Colonic mucosa (tissue), 4 donors: Measurements from ENCODE around the gene SPATA17. TPM values are rescaled to one million over a fixed set of nuclear protein-coding genes. Genes with fewer than 3 reads are reported as not detected.
A peak's percentile ranks its signal among the peaks of the same experiment; 100 is the strongest.
"Not testable (repeated sequence)": the region's sequence is repeated elsewhere in the genome, so short reads cannot be mapped to it uniquely, and the experiment has no call there.

Source experiments
- DNase-seq: peaks from one replicate; pipeline ENCODE4 v3.0.0-alpha.2; 2020
- H3K27ac ChIP-seq: fragments of 200-600 bp; one replicate; pipeline ENCODE4 v1.8.0; 2021
- H3K27me3 ChIP-seq: fragments of 200-600 bp; one replicate; pipeline ENCODE4 v1.8.0; 2021
- H3K36me3 ChIP-seq: fragments of 200-600 bp; one replicate; pipeline ENCODE4 v1.8.0; 2021
- H3K4me1 ChIP-seq: fragments of 200-600 bp; one replicate; pipeline ENCODE4 v1.8.0; 2021; ENCODE audit warnings: mild to moderate bottlenecking
- H3K4me3 ChIP-seq: fragments of 200-600 bp; one replicate; pipeline ENCODE4 v1.8.0; 2021
- H3K9ac ChIP-seq, 2 donors: one replicate each; pipeline ENCODE4 v1.7.0; 2013; ENCODE audit warnings: control low read depth in 2 of 2, low read depth in 2 of 2, low read length in 2 of 2
- H3K9me3 ChIP-seq: fragments of 200-600 bp; one replicate; pipeline ENCODE4 v1.8.0; 2021
- intact Hi-C: fragments of 100-400 bp; cut with DNase I; formaldehyde crosslinking; loops from one replicate; pipeline ENCODE4 v1.14.1; 2022
- total RNA-seq, 2 donors: library from RNA; stranded (reverse); fragmentation: NEBNext Ultra II Directional in 1 of 2; extraction: Animal tissue kit (Norgen Biotek cat#: 25700) in 1 of 2; gene quantifications; one replicate each; pipeline ENCODE4 v1.2.1, GENCODE V29; 2021
- TF ChIP-seq, protein P1 (sequence below): fragments of 200-600 bp; IDR thresholded peaks from one replicate; pipeline ENCODE4 v1.8.0; 2022; ENCODE audit warnings: antibody characterized with exemption, mild to moderate bottlenecking
- donor health status: healthy.
- donor health status: DM: no; HTN: no; CAD: no.
- donor health status: DM: no; HTN: no; CAD: no.

SPATA17 gene, protein sequence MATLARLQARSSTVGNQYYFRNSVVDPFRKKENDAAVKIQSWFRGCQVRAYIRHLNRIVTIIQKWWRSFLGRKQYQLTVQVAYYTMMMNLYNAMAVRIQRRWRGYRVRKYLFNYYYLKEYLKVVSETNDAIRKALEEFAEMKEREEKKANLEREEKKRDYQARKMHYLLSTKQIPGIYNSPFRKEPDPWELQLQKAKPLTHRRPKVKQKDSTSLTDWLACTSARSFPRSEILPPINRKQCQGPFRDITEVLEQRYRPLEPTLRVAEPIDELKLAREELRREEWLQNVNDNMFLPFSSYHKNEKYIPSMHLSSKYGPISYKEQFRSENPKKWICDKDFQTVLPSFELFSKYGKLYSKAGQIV
- 1 to 10 TPM in 1 of 2 donors, under 1 TPM in 1; 0.45 to 1.1 TPM for total RNA-seq

DNA sequence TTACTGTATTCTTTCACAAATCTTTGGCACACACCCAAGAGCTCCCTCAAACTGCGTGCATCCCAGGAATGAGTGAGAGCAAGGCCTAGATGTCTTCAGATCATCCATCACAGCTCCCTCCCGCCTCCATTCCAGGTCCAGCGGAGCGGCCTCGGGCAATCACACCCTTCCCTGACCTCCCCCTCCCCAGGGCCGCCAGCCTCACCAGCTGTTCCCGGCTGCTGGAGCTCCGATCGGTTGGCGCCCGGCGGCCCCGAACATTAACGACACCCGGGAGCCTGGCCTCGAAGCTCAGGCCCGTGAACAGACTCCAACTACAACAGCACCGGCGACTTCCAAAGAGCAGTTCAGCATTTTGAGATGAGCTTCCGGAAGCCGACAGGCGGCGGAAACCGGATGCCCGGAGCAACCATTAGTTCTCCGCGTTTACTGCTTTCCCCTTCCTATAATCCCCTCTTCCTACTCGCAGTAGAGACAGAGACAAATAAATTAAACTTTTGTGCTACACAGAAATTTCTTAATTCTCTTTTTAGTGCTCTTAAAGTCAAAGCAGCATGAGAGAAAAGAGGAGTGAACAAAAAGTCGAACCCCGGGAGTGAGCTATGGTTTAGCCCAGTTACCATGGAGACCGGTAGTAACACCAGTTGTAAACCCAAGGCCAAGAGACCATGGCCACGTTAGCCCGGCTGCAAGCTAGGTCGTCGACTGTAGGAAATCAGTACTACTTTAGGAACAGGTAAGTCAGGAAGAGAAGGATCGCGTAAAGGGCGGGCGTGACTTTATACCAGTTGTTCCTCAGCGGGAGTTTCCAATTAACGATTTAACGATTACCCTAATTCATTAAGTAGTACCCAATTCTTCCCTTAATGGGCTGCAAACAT is at the start of gene SPATA17, which contains the start of gene GPATCH2:
Gene SPATA17, plus strand, starts transcription at position 634 of the 881 bp plus-strand sequence. Its CDS starts 35 bp downstream, at position 669.
Gene GPATCH2, minus strand, starts transcription at position 380 of the 881 bp plus-strand sequence. Its CDS starts 119 bp downstream, at position 261.
- TF ChIP-seq, protein P1, sequence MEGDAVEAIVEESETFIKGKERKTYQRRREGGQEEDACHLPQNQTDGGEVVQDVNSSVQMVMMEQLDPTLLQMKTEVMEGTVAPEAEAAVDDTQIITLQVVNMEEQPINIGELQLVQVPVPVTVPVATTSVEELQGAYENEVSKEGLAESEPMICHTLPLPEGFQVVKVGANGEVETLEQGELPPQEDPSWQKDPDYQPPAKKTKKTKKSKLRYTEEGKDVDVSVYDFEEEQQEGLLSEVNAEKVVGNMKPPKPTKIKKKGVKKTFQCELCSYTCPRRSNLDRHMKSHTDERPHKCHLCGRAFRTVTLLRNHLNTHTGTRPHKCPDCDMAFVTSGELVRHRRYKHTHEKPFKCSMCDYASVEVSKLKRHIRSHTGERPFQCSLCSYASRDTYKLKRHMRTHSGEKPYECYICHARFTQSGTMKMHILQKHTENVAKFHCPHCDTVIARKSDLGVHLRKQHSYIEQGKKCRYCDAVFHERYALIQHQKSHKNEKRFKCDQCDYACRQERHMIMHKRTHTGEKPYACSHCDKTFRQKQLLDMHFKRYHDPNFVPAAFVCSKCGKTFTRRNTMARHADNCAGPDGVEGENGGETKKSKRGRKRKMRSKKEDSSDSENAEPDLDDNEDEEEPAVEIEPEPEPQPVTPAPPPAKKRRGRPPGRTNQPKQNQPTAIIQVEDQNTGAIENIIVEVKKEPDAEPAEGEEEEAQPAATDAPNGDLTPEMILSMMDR = peak; percentile 21

DNA sequence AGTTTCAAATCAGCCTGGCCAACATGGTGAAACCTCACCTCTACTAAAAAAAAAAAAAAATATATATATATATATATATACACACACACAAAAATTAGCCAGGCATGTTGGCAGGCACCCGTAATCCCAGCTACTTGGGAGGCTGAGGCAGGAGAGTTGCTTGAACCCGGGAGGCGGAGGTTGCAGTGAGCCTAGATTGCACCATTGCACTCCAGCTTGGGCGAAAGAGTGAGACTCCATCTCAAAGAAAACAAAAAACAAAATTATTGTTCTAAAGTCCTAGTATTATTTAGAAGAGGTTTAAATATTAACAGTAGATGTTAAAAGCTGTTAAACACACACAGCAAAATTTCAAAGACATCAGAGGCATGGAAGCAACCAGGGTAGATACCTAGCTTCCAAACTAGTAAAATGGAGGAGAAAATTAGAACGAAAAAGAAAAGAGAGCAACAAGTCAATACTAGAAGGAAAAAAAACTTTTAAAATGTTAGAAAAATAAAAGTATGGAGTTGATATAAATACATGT is 46.8 kb upstream of the SPATA17 start:
- H3K27me3 ChIP-seq, H3K4me1 ChIP-seq, H3K9me3 ChIP-seq, H3K27ac ChIP-seq, intact Hi-C loops, H3K36me3 ChIP-seq, H3K9ac ChIP-seq, DNase-seq, H3K4me3 ChIP-seq: not testable (repeated sequence)

More for the DNA sequence above, at the start of gene SPATA17, which contains the start of gene GPATCH2:
- H3K36me3 ChIP-seq = no peaks in the 10 kb centered on the region
- peak within 1 kb of the TSS; percentile 78 for H3K27ac ChIP-seq
- intact Hi-C loops = no loop called here
- H3K9me3 ChIP-seq = no peaks in the 10 kb centered on the region
- peak within 1 kb of the TSS; percentile 83 to 90 for H3K9ac ChIP-seq
- peak; percentile 82 for DNase-seq
- peak within 1 kb of the TSS; percentile 78 for H3K4me3 ChIP-seq
- peaks cover 14% of the 10 kb centered on the region for H3K4me1 ChIP-seq
- no peaks in the 10 kb centered on the region for H3K27me3 ChIP-seq

DNA sequence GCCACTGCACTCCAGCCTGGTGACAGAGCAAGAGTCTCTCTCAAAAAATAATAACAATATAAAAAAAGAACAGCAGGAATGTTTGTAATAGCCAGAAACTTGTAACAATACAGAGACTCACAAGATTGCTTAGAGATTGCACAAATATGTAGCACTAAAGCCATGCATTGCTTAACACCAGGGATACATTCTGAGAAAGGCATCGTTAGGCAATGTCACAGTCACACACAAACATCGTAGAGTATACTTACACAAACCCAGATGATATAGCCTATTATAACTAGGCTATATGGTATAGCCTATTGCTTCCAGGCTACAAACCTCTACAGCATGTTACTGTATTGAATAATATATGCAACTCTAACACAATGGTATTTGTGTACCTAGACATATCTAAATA is 45.6 kb upstream of the SPATA17 start:
- no peak overlapping the region for H3K9ac ChIP-seq
- H3K4me3 ChIP-seq = no peak overlapping the region
- no peak for DNase-seq
- no peaks in the 10 kb centered on the region for H3K9me3 ChIP-seq
- H3K27me3 ChIP-seq = no peaks in the 10 kb centered on the region
- H3K36me3 ChIP-seq = no peaks in the 10 kb centered on the region
- TF ChIP-seq, protein P1 = no peak
- intact Hi-C loops = no loop called here
- H3K4me1 ChIP-seq = no peaks in the 10 kb centered on the region
- H3K27ac ChIP-seq = no peak overlapping the region

DNA sequence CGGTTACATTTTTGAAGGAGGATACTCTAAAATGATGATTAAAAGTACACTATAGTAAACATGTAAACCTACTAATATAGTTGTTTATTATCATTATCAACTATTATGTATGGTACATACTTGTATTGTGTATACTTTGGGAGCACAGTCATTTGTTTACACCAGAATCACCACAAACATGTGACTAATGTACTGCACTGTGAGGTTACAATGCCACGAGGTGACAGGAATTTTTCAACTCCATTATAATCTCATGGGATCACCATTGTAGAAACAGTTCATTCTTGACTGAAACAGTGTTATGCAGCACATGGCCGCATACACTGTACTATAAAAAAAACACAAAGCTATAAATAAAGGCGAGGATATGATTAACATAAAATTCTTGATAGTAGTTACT is 44.6 kb upstream of the SPATA17 start:
- no peaks in the 10 kb centered on the region for H3K27me3 ChIP-seq

DNA sequence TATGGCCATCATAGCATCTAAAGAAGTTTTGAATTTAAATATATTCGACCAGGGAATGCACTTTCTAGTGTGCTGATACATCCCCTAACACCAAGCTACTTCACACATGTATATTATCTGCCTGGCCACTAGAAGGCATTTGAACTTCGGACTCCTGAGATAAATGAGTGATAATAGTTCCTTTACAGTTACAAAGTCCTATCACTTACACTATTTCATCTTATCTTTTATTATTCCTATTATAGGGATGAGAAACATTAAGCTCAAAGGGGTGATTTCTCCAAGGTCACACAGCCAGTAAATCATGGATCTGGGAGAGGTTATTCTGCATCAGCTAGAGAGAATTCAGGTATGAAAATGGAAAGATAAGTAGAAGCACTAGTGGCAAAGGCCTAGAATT is 40.5 kb upstream of the SPATA17 start:
- Histone ChIP-seq H3K27ac (no peak overlapping the region), H3K4me1 (no peaks in the 10 kb centered on the region), H3K27me3 (no peaks in the 10 kb centered on the region), H3K9ac (no peak overlapping the region), H3K9me3 (no peaks in the 10 kb centered on the region), H3K36me3 (no peaks in the 10 kb centered on the region), H3K4me3 (no peak overlapping the region)
- TF ChIP-seq, protein P1 = no peak
- intact Hi-C loops = no loop called here
- DNase-seq = no peak

More for the DNA sequence above, 44.6 kb upstream of the SPATA17 start:
- H3K4me1 ChIP-seq = no peaks in the 10 kb centered on the region
- no peaks in the 10 kb centered on the region for H3K9me3 ChIP-seq
- no peaks in the 10 kb centered on the region for H3K36me3 ChIP-seq
- H3K9ac ChIP-seq = no peak overlapping the region
- no peak overlapping the region for H3K27ac ChIP-seq
- H3K4me3 ChIP-seq = no peak overlapping the region
- intact Hi-C loops = no loop called here
- DNase-seq = no peak
- TF ChIP-seq, protein P1 = no peak
